ENCODE results near the gene CLDN9.

CLDN9 gene

DNA sequence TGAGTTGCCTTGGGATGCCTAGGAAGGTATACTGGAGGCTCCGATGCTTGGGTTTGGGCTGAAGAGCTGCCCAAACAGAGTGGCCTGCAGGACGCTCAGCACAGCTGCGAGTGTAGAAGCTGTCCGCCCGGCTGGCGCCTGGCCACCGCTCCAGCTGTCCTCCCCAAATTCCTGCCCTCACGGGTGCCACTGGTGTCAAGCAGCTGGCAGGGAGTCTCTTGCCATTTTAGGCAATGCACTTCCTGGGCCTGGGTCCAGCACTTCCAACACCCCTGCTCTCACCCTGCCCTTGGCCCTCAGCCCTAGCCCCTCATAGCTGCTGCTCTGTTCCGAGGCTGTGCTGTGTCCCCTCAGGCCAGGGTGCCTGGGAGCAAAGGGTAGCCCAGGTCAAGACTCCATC is 27.3 kb upstream of the CLDN9 start:
- Histone ChIP-seq H3K4me3 (ENCODE audit: low read depth, low read length) (no peak overlapping the region), H3K4me1 (ENCODE audit: control insufficient read depth, insufficient read depth, low read length) (no peaks in the 10 kb centered on the region; the same call in 1 of the 2 replicates), H3K27ac (ENCODE audit: extremely low read depth, low read depth, low read length) (no peak overlapping the region), H3K9me3 (ENCODE audit: control insufficient read depth, insufficient read depth, low read depth, low read length) (no peaks in the 10 kb centered on the region), H3K36me3 (ENCODE audit: control insufficient read depth in 2 of 2, insufficient read depth in 1 of 2, low read length in 2 of 2) (no peaks in the 10 kb centered on the region)
- POLR2A ChIA-PET = interaction anchor here (0.8 kb wide), 1 partner anchor 42 kb away, joined by 3 read pairs; no protein-coding TSS in a partner anchor
- CTCF ChIA-PET = interaction anchor here (1.1 to 1.9 kb wide), 2 partner anchors 23 to 59 kb away, joined by 3 to 4 read pairs; no protein-coding TSS in a partner anchor
- no peak for TF ChIP-seq ZNF585B (tag by site-specific recombination; IDR thresholded peaks at IDR 0.05)
- TF ChIP-seq, protein P1, sequence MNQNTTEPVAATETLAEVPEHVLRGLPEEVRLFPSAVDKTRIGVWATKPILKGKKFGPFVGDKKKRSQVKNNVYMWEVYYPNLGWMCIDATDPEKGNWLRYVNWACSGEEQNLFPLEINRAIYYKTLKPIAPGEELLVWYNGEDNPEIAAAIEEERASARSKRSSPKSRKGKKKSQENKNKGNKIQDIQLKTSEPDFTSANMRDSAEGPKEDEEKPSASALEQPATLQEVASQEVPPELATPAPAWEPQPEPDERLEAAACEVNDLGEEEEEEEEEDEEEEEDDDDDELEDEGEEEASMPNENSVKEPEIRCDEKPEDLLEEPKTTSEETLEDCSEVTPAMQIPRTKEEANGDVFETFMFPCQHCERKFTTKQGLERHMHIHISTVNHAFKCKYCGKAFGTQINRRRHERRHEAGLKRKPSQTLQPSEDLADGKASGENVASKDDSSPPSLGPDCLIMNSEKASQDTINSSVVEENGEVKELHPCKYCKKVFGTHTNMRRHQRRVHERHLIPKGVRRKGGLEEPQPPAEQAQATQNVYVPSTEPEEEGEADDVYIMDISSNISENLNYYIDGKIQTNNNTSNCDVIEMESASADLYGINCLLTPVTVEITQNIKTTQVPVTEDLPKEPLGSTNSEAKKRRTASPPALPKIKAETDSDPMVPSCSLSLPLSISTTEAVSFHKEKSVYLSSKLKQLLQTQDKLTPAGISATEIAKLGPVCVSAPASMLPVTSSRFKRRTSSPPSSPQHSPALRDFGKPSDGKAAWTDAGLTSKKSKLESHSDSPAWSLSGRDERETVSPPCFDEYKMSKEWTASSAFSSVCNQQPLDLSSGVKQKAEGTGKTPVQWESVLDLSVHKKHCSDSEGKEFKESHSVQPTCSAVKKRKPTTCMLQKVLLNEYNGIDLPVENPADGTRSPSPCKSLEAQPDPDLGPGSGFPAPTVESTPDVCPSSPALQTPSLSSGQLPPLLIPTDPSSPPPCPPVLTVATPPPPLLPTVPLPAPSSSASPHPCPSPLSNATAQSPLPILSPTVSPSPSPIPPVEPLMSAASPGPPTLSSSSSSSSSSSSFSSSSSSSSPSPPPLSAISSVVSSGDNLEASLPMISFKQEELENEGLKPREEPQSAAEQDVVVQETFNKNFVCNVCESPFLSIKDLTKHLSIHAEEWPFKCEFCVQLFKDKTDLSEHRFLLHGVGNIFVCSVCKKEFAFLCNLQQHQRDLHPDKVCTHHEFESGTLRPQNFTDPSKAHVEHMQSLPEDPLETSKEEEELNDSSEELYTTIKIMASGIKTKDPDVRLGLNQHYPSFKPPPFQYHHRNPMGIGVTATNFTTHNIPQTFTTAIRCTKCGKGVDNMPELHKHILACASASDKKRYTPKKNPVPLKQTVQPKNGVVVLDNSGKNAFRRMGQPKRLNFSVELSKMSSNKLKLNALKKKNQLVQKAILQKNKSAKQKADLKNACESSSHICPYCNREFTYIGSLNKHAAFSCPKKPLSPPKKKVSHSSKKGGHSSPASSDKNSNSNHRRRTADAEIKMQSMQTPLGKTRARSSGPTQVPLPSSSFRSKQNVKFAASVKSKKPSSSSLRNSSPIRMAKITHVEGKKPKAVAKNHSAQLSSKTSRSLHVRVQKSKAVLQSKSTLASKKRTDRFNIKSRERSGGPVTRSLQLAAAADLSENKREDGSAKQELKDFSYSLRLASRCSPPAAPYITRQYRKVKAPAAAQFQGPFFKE (tag by site-specific recombination; IDR thresholded peaks at IDR 0.05; ENCODE audit: borderline replicate concordance) = no peak
- TF ChIP-seq ZNF335 (tag by site-specific recombination; conservative IDR thresholded peaks at IDR 0.05) = no peak
- TF ChIP-seq WT1 (tag by site-specific recombination; IDR thresholded peaks at IDR 0.05) = no peak
- TF ChIP-seq ZNF274 (IDR thresholded peaks at IDR 0.05; ENCODE audit: low read length) = no peak
- no peak for TF ChIP-seq ZNF274 (tag by site-specific recombination; IDR thresholded peaks at IDR 0.05; ENCODE audit: borderline replicate concordance)
- no peak for TF ChIP-seq ZFHX2 (tag by site-specific recombination; conservative IDR thresholded peaks at IDR 0.05)
- no peak for TF ChIP-seq ZNF138 (tag by site-specific recombination; IDR thresholded peaks at IDR 0.05; ENCODE audit: borderline replicate concordance)
- TF ChIP-seq, protein P2, sequence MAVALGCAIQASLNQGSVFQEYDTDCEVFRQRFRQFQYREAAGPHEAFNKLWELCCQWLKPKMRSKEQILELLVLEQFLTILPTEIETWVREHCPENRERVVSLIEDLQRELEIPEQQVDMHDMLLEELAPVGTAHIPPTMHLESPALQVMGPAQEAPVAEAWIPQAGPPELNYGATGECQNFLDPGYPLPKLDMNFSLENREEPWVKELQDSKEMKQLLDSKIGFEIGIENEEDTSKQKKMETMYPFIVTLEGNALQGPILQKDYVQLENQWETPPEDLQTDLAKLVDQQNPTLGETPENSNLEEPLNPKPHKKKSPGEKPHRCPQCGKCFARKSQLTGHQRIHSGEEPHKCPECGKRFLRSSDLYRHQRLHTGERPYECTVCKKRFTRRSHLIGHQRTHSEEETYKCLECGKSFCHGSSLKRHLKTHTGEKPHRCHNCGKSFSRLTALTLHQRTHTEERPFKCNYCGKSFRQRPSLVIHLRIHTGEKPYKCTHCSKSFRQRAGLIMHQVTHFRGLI (tag by site-specific recombination; IDR thresholded peaks at IDR 0.05) = no peak
- no peak for TF ChIP-seq ZNF658 (tag by site-specific recombination; IDR thresholded peaks at IDR 0.05)
- TF ChIP-seq ZNF624 (tag by site-specific recombination; IDR thresholded peaks at IDR 0.05) = no peak
- no peak for TF ChIP-seq ZNF121 (tag by site-specific recombination; IDR thresholded peaks at IDR 0.05)
- TF ChIP-seq ZNF133 (tag by site-specific recombination; IDR thresholded peaks at IDR 0.05) = no peak
- TF ChIP-seq BCL11B (tag by site-specific recombination; IDR thresholded peaks at IDR 0.05; ENCODE audit: low read depth) = no peak
- no peak for TF ChIP-seq ZNF114 (tag by site-specific recombination; IDR thresholded peaks at IDR 0.05)
- TF ChIP-seq, protein P3, sequence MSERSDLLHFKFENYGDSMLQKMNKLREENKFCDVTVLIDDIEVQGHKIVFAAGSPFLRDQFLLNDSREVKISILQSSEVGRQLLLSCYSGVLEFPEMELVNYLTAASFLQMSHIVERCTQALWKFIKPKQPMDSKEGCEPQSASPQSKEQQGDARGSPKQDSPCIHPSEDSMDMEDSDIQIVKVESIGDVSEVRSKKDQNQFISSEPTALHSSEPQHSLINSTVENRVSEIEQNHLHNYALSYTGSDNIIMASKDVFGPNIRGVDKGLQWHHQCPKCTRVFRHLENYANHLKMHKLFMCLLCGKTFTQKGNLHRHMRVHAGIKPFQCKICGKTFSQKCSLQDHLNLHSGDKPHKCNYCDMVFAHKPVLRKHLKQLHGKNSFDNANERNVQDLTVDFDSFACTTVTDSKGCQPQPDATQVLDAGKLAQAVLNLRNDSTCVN (tag by site-specific recombination; optimal IDR thresholded peaks at IDR 0.05) = no peak
- TF ChIP-seq ZNF37A (tag by site-specific recombination; IDR thresholded peaks at IDR 0.05) = no peak
- no peak for TF ChIP-seq ZNF571 (tag by site-specific recombination; IDR thresholded peaks at IDR 0.05)

Measured in HEK293 (cell line).